ENCODE results near the gene PRAME.
"Not testable (repeated sequence)": the region's sequence is repeated elsewhere in the genome, so short reads cannot be mapped to it uniquely, and the experiment has no call there.

Gene PRAME

GRCh38 chr22:22590136-22590891 is 31.2 kb upstream of the PRAME start:
- H3K27ac Mint-ChIP-seq, result no peak overlapping the region
- ATAC-seq (no peak), DNase-seq (no peak)
- H3K27me3 Mint-ChIP-seq, result peaks cover 6% of the 10 kb centered on the region
- no peak overlapping the region for H3K4me3 Mint-ChIP-seq
- H3K4me1 Mint-ChIP-seq, result peaks cover 4% of the 10 kb centered on the region
- no peaks in the 10 kb centered on the region for H3K36me3 Mint-ChIP-seq (ENCODE audit: low read depth)
- H3K9me3 Mint-ChIP-seq, result no peaks in the 10 kb centered on the region

DNA sequence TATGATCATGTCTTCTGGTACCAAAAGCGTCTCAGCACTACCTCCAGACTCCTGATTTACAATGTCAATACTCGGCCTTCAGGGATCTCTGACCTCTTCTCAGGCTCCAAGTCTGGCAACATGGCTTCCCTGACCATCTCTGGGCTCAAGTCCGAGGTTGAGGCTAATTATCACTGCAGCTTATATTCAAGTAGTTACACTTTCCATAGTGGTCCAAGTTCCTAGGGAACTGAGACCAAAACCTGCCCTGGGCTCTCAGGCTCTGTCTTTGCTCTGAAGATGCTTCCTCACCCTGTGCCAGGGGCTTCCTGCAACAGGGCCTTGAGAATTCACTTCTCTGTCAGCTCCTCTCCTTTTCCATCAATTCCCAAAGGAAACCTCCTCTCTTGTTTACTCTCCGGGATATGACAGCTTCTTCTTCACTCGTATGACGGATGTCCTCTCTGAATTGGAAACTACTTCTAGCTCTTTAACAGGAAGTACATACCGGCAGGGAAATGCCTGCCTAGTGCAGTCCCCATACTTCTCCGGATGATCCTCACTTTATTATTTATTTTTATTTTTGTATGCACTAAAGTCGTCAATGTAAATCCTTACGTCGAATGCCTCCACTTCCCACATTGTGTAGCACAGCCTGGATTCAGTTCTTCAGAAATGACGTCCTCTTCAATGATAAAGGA is 29.6 kb upstream of the PRAME start:
- Mint-ChIP-seq H3K4me1 (peaks cover 2% of the 10 kb centered on the region), H3K9me3 (no peaks in the 10 kb centered on the region), H3K4me3 (no peak overlapping the region), H3K27ac (no peak overlapping the region), H3K27me3 (peaks cover 6% of the 10 kb centered on the region), H3K36me3 (ENCODE audit: low read depth) (no peaks in the 10 kb centered on the region)
- no peak for ATAC-seq
- DNase-seq, result no peak

GRCh38 chr22:22587577-22588188 is 28.6 kb upstream of the PRAME start:
- H3K27ac Mint-ChIP-seq, result no peak overlapping the region
- no peaks in the 10 kb centered on the region for H3K36me3 Mint-ChIP-seq (ENCODE audit: low read depth)
- H3K9me3 Mint-ChIP-seq, result no peaks in the 10 kb centered on the region
- peaks cover 2% of the 10 kb centered on the region for H3K4me1 Mint-ChIP-seq
- ATAC-seq, result no peak
- H3K27me3 Mint-ChIP-seq, result peaks cover 3% of the 10 kb centered on the region
- H3K4me3 Mint-ChIP-seq, result no peak overlapping the region
- DNase-seq, result no peak

- Mint-ChIP-seq H3K9me3 (no peaks in the 10 kb centered on the region), H3K36me3 (ENCODE audit: low read depth) (no peaks in the 10 kb centered on the region), H3K4me1 (peaks cover 2% of the 10 kb centered on the region), H3K27me3 (peaks cover 5% of the 10 kb centered on the region), H3K4me3 (no peak overlapping the region), H3K27ac (no peak overlapping the region)
- DNase-seq, result no peak
- ATAC-seq, result no peak
These were observed 25.7 kb upstream of the PRAME start for GRCh38 chr22:22584722-22585121.

DNA sequence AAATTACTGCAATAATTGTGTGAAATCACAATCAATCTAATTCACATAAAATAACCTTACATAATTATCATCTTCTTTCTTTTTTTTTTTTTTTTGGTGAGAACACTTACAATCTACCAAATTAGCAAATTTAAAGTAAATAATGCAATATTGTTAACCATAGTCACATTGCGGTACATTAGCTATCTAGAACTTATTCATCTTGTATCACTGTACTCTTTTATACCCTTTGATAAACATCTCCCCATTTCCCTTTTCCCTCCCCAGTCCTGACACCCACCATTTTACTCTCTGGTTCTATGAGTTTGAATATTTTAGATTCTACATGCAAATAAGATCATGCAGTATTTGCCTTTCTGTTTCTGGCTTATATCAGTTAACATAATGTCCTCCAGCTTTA is 24.0 kb upstream of the PRAME start:
- ATAC-seq, result no peak
- H3K27ac Mint-ChIP-seq, result no peak overlapping the region
- no peak overlapping the region for H3K4me3 Mint-ChIP-seq
- H3K27me3 Mint-ChIP-seq, result peaks cover 2% of the 10 kb centered on the region
- DNase-seq, result no peak
- no peaks in the 10 kb centered on the region for H3K4me1 Mint-ChIP-seq
- H3K9me3 Mint-ChIP-seq, result no peaks in the 10 kb centered on the region
- no peaks in the 10 kb centered on the region for H3K36me3 Mint-ChIP-seq (ENCODE audit: low read depth)

DNA sequence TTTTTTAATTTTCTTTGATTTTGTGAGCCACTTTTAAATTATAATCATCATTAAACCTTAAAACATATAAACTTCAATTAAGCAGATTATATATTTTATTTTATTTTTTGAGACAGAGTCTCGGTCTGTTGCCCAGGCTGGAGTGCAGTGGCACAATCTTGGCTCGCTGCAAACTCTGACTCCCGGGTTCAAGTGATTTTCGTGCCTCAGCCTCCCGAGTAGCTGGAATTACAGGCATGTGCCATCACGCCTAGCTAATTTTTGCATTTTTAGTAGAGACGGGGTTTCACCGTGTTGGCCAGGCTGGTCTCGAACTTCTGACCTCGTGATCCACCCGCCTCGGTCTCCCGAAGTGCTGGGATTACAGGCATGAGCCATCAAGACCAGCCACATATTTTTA is 22.5 kb upstream of the PRAME start:
- H3K27me3 Mint-ChIP-seq; H3K4me1 Mint-ChIP-seq; H3K36me3 Mint-ChIP-seq (ENCODE audit: low read depth); H3K27ac Mint-ChIP-seq; H3K4me3 Mint-ChIP-seq; ATAC-seq; H3K9me3 Mint-ChIP-seq; DNase-seq: not testable (repeated sequence)

DNA sequence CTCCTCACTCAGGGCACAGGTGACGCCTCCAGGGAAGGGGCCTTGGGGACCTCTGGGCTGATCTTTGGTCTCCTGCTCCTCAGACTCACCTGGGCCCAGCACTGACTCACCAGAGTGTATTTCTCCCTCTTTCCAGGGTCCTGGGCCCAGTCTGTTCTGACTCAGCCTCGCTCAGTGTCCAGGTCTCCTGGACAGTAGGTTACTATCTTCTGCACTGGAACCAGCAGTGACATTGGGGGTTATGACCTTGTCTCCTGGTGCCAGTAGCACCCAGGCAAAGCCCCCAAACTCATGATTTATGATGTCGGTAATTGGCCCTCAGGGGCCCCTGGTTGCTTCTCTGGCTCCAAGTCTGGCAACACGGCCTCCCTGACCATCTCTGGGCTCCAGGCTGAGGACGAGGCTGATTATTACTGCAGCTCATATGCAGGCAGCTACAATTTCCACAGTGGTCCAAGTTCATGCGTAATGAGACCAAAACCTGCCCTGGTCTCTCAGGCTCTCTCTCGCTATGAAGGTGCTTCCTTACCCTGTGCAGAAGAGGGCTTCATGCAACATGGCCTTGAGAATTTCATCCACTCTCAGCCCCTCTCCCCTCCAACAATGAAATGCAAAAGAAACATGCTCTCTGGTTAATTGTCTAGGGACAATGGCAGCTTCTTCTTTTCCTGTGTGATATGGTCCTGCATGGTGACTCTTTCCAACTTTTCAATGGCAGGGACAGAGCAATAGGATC is 21.0 kb upstream of the PRAME start:
- Mint-ChIP-seq H3K4me3 (no peak overlapping the region), H3K36me3 (ENCODE audit: low read depth) (no peaks in the 10 kb centered on the region), H3K4me1 (no peaks in the 10 kb centered on the region), H3K9me3 (no peaks in the 10 kb centered on the region), H3K27ac (no peak overlapping the region), H3K27me3 (peaks cover 2% of the 10 kb centered on the region)
- DNase-seq, result no peak
- no peak for ATAC-seq

GRCh38 chr22:22578702-22579424 is 19.8 kb upstream of the PRAME start:
- no peak overlapping the region for H3K27ac Mint-ChIP-seq
- DNase-seq, result no peak
- H3K36me3 Mint-ChIP-seq (ENCODE audit: low read depth), result no peaks in the 10 kb centered on the region
- H3K4me3 Mint-ChIP-seq, result no peak overlapping the region
- H3K27me3 Mint-ChIP-seq, result peaks cover 8% of the 10 kb centered on the region
- ATAC-seq, result no peak
- no peaks in the 10 kb centered on the region for H3K4me1 Mint-ChIP-seq
- H3K9me3 Mint-ChIP-seq, result no peaks in the 10 kb centered on the region

DNA sequence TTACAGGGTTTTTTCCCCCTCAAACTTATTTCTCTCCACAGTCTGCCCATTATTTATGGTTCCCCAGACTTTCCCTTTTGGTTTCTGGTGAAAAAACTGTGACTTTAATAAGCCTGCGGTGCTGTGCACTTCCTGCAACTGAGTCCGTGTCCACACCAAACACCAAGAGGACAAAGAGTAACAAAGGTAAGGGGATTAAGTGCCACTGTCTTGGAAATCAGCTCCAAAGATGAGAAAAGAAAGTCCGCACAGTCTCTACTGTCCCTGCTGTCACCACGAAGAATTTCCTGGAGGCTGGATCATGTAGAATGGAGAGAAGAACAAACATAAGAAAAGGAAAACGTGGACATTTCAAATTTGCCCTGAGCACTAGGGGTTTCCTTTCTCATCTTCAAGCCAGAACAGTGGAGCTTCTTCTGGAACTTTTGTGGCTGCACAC is 17.9 kb upstream of the PRAME start:
- DNase-seq (no peak), ATAC-seq (no peak)
- Mint-ChIP-seq H3K27me3 (peaks cover 10% of the 10 kb centered on the region), H3K27ac (no peak overlapping the region), H3K4me1 (no peaks in the 10 kb centered on the region), H3K9me3 (no peaks in the 10 kb centered on the region), H3K4me3 (no peak overlapping the region), H3K36me3 (ENCODE audit: low read depth) (no peaks in the 10 kb centered on the region)

- ATAC-seq (no peak), DNase-seq (peak; percentile 52)
- H3K4me3 Mint-ChIP-seq, result no peak overlapping the region
- no peaks in the 10 kb centered on the region for H3K9me3 Mint-ChIP-seq
- H3K4me1 Mint-ChIP-seq, result no peaks in the 10 kb centered on the region
- peaks cover 11% of the 10 kb centered on the region for H3K27me3 Mint-ChIP-seq
- H3K27ac Mint-ChIP-seq, result no peak overlapping the region
- H3K36me3 Mint-ChIP-seq (ENCODE audit: low read depth), result no peaks in the 10 kb centered on the region
These were observed 17.4 kb upstream of the PRAME start for GRCh38 chr22:22576244-22576988.

DNA sequence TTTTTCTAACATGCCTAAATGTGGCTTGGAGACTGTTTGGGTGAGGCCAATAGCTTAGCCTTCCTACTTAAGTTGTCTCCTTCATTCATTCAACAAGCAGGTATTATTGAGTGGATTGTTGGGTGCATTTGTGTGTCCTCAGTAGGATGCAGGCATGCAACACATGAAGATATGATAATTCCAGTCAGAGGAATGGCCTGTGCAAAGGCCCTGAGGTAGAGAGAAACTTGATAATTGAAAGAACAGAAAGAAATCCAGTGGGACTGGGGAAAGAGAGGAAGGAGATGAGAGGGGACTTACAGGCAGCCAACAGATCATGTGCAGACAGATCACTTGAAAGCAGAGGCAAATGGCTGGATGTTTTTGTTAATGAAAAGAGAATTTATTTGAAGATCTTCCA is 15.3 kb upstream of the PRAME start:
- Mint-ChIP-seq H3K9me3 (no peaks in the 10 kb centered on the region), H3K27me3 (peaks cover 15% of the 10 kb centered on the region), H3K27ac (no peak overlapping the region), H3K4me3 (no peak overlapping the region), H3K4me1 (no peaks in the 10 kb centered on the region), H3K36me3 (ENCODE audit: low read depth) (no peaks in the 10 kb centered on the region)
- DNase-seq, result no peak
- no peak for ATAC-seq

DNA sequence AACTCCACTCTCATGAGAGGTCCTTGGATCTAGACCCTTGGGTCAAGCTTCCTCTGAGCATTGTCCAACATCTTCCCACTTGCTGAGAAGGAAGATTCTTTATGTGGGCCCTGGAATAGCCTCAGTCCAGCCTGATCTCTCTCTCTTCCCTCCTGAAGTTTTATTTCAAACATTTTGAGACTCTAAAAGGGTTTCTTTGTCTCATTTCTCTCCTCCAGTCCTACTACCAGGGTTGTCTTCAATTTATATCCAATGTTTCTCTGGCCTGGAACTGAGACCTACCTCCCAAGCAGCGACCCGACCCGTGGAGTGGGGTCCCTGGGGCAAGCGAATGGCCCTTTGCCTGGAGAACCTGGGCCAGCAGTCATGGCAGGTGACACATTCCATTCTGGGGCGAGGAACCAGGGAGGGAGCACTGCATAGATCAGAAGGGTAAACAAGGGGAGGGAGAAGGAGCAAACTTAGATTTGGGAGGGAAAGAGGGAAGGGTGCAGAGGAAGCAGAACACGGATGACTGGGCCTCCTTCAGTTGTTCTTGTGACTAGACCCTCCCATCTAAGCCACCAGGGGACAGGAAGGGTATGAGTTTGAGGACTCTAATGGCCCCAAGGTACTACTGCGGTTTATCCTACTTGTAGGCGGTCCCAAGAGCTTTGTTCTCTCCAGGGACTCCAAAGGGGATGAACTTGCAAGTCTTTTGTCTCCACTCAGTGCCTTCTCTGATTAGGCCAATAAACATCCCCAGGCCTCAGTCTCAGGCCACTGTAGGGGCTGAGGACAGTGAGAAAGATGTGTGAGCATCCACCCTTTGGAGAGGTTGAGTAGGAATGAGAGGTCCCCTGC is 14.2 kb upstream of the PRAME start:
- Mint-ChIP-seq H3K4me3 (no peak overlapping the region), H3K27me3 (peaks cover 23% of the 10 kb centered on the region), H3K9me3 (no peaks in the 10 kb centered on the region), H3K27ac (no peak overlapping the region), H3K36me3 (ENCODE audit: low read depth) (no peaks in the 10 kb centered on the region), H3K4me1 (no peaks in the 10 kb centered on the region)
- ATAC-seq (no peak), DNase-seq (no peak)

DNA sequence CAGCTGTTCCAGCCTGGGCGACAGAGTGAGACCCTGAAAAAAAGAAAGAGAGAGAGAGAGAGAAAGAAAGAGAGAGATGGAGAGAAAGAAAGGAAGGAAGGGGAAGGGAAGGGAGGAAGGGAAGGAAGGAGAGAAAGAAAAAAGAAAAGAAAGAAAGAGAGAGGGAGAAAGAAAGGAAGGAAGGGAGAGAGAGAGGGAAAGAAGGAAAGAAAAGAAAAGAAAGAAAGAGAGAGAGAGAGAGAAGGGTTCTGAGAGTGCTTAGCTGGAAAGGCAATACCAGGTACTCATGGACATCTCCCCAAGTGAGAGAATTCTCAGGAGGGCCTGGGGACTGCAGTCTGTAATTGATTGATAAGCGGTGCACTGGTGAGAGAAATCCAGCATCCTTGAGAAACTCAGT is 12.8 kb upstream of the PRAME start:
- DNase-seq (no peak), ATAC-seq (no peak)
- Mint-ChIP-seq H3K27ac (no peak overlapping the region), H3K4me3 (no peak overlapping the region), H3K4me1 (no peaks in the 10 kb centered on the region), H3K9me3 (no peaks in the 10 kb centered on the region), H3K36me3 (ENCODE audit: low read depth) (no peaks in the 10 kb centered on the region), H3K27me3 (peaks cover 23% of the 10 kb centered on the region)

Measured in activated naive CD8-positive, alpha-beta T cell treated with anti-CD3 and anti-CD28 coated beads, Interleukin-2, amount 50 U/mL, for 24 hours (primary cell).